GM21528 (cell line): ENCODE data around the gene SRSF6.
"Not testable (repeated sequence)": the region's sequence is repeated elsewhere in the genome, so short reads cannot be mapped to it uniquely, and the experiment has no call there.

Experiments
- ATAC-seq: cut with Tn5 transposase; IDR thresholded peaks from one replicate; pipeline ENCODE4 v1.9.1; 2021; ENCODE audit warnings: mild to moderate bottlenecking, moderate library complexity; ENCODE audit not compliant: unreplicated experiment, low FRiP score

The SRSF6 gene

DNA sequence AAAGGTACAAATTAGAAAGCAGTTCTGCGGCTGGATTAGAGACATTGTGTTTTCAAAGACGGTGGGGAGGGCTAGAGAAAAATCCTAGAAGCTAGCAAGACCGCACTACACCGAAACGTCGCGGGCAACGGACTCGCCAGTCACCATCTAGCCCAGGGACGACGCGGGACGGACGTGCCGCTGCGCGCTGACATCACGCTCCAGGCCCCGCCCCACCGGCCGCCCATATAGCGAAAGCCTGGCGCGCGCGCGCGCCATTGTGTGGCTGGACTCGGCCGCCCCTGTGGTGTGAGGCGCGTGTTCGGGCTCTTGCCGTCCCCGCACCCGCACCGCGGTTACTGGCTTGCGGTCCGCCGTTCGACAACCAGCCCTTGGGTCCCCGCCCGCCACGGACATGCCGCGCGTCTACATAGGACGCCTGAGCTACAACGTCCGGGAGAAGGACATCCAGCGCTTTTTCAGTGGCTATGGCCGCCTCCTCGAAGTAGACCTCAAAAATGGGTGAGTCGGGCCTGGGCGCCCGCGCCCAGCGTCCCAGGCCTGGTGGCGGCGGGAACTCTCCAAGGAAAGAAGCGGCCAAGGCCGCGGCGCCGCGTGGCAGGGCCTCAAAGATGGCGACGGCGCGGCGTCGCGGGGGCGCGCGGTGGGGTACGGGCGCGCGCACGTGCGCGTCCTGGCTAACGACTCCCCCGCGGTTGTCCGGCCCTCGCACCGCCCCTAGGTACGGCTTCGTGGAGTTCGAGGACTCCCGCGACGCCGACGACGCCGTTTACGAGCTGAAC is at the start of gene SRSF6:
TSS of gene SRSF6 (plus strand) at position 257 of the 782 bp plus-strand sequence. CDS start at position 395, 138 bp downstream.
- peak; percentile 88 for ATAC-seq

DNA sequence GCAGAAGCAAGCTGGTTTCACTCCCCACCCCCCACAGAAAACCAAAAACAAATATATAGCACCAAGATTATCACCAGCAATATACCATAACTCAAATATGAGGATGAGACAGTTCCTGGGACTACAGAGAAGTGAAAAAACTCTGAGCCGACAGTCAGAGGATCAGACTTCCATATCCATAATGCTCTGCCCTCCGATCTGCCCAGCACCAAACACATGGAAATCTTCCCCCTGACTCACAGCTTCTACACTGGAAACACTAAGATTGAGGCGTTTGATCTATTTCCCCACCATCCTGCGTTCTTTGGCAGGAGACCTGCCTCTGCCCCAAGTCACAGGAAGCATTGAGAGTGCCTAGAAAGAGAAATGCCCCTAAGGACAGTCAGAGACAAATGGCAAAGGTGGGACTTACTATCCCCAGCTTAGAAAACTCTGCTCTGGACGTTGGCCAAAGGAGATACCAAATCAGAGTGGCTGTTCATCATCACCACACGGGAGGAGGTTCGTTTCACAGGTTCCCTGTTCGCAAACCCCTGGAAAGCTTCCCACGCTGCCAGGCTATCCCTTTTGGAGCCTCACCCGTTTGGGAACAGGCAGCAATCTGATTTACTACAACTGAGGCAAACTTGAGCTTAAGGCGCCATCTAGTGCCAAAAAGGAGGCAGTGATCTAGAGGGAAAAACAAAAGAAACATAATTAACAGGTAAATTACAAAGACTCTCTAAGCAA is 48.7 kb upstream of the SRSF6 start:
- ATAC-seq, result no peak

- ATAC-seq, result no peak
Observed at GRCh38 chr20:43409577-43409913, 48.2 kb upstream of the SRSF6 start.

GRCh38 chr20:43415661-43416430 is 41.9 kb upstream of the SRSF6 start:
- no peak for ATAC-seq

DNA sequence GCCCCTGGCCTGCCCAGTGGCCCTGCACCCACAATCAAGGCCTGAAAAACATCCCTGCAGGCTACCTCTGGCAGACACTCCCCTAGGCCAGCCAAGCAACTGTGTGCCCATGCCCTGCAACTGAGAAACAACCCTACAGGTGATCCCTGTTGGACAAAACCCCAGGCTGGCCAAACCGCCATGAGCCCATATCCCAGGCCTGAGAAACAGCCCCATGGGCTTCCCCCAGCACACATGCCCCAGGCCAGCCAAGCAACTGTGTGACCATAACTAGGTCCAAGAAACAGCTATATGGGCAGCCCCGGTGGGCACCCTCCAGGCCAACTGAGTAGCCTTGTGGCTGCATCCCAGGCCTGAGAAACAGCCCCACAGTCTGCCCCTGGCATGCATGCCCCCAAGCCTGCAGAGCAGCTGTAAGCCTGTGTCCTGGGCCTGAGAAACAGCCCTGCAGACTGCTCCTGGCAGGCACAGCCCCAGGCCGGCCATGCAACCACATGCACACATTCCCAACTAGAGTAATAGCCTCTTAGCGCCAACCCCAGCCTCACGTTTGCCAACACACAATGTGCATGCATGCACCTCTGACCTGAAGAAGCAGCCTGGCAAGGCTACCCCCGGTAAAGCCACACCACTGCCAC is 41.0 kb upstream of the SRSF6 start:
- ATAC-seq, result no peak

DNA sequence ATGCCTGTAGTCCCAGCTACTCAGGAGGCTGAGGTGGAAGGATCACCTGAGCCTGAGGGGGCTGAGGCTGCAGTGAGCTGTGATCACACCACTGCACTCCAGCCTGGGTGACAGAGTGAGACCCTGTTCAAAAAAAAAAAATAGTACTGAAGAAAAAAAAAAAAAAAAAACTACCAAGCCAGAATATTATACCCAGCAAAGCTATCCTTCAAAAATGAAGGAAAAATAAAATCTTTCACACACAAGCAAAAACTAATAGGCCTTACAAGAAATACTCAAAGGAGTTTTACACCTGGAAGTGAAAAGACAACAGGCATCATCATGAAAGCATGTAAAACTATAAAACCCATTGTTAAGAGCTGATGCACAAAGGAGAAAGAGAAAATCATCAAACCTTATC is 37.5 kb upstream of the SRSF6 start:
- no peak for ATAC-seq

GRCh38 chr20:43420913-43421312 is 36.8 kb upstream of the SRSF6 start:
- not testable (repeated sequence) for ATAC-seq

GRCh38 chr20:43426172-43426571 is 31.5 kb upstream of the SRSF6 start:
- no peak for ATAC-seq

- no peak for ATAC-seq
Observed at GRCh38 chr20:43430265-43431133, 27.2 kb upstream of the SRSF6 start.

GRCh38 chr20:43431134-43431519 is 26.6 kb upstream of the SRSF6 start:
- ATAC-seq, result no peak

GRCh38 chr20:43432498-43432897 is 25.2 kb upstream of the SRSF6 start:
- no peak for ATAC-seq

DNA sequence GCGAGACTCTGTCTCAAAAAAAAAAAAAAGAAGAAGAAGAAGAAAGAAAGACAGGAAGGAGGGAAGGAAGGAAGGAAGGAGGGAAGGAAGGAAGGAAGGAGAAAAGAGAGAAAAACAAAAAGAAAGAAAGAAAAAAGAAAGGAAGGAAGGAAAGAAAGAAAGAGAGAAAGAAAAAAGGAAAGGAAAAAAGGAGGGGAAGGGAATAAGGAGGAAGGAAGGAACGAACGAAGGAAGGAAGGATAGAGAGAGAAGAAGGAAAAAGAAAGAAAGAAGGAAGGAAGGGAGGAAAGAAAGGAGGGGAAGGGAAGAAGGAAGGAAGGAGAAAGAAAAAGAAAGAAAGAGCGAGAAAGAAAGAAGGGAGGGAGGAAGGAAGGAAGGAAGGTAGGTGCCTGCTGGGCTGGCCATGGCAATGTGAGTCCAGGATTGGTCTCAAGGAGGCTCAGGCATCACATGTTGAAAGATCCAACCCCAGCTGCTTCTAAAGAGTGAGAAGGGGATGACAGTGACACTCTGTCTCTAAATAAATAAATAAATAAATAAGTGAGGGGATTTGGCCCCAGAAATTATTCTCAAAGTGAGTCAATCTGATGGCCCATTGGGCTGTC is 24.3 kb upstream of the SRSF6 start:
- no peak for ATAC-seq

- no peak for ATAC-seq
Observed at GRCh38 chr20:43434565-43434964, 23.1 kb upstream of the SRSF6 start.

GRCh38 chr20:43438578-43439316 is 18.9 kb upstream of the SRSF6 start:
- ATAC-seq, result peak; percentile 91

DNA sequence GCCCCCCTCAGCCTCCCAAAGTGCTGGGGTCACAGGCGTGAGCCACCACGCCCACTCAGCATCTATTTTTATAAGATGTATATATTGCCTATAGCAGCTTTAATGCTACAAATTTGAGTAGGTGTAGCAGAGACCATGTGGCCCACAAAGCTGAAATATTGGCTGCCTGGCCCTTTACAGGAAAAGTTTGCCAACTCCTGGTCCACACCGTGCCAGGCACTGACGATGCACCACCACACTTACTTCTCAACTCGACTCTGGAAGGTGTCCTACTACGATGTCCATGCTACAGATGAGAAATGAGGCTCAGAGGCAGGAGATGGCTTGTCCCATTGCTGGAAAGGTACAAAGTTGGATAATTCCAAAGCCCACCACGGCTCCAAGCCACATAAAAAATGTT is 17.2 kb upstream of the SRSF6 start:
- ATAC-seq, result no peak

DNA sequence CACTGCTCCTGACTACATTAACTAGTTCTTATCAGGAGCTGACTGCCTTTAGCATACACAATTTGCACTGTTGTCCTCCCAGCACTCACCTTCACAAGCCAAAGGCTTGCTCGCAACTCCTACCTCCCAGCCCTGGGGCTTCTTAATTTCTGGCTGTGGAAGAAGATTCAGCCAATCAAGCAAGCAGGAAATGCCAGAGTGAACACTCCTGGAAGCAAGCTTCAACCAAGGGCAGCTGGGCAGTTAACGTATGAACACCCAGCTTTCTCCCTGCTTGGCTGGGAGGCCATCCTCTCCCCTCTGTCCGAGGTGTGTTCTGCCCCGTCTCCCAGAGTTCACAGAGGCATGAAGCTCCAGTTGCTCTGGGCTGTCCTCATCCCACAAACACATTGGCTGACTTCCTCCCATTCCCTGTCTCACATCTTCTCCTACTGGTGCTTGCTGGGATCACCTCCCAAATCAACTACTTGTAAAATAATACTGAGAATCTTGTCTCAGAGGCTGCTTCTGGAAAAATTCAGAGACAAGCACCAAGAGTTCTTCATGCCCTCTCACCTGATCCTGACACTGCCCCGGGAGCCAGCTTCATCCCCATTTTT is 15.3 kb upstream of the SRSF6 start:
- ATAC-seq, result no peak

- ATAC-seq, result no peak
Observed at GRCh38 chr20:43444107-43444506, 13.6 kb upstream of the SRSF6 start.

DNA sequence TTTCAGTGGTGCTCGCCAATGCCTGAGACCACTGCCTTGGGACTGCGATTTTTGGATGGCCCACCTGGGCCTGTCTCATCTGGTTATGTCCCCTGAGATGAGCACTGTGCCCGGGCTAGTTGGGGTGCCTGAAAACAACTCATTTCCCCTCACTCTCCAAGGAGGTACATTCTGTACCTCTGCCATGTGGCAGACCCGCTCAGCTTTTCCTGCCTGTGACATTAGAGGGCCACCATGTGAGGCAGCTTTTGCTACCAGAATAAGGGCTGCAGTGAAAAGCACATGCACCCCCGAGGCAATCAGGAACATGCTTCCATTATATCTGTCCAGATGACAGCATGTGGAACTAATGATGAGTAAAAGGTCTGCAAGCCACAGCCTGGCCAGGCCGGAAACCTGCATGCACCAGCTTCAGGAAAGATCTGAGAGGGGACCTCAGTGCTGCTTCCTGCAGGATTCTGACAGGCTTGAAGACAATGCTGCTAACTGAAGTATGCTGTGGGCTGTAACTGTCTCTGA is 11.3 kb upstream of the SRSF6 start:
- no peak for ATAC-seq
